Stimulated activated CD8-positive, alpha-beta memory T cell treated with anti-CD3 and anti-CD28 coated beads, Interleukin-7, amount 100 ng/mL, for 4 hours (primary cell): ENCODE results near the gene CKS2.

Source experiments
- DNase-seq, 2 donors: peaks; one replicate each; pipeline ENCODE4 v3.0.0-alpha.2; 2020; ENCODE audit warnings: low read depth in 2 of 2

CKS2 gene

DNA sequence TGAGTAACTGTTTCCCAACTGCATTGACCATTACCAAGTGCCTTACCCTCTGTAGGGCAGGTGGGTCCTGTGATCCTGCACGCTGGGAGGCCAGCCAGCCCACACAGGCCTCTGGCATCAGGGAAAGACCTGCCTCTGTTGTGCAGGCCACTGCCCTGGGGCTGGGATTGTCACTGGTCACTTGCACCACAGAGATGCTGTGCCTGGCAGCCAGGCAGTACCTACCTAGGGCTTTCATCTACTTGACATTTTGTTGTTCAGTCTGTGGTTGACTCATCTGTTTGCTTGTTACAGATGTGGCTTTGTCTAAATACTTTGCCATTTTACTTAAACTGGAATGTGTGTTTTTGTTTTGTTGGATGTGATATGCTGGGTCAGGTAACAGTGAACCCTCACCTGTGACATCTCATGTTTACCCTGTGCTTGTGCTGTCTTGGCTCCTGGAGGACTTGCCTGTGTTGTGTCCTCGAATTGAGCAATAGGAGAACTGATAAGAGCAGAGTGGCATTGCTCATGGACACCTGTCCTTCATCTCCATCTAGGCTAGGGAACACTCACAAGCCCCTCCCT, 40.1 kb downstream of the CKS2 start:
- no peak for DNase-seq

DNA sequence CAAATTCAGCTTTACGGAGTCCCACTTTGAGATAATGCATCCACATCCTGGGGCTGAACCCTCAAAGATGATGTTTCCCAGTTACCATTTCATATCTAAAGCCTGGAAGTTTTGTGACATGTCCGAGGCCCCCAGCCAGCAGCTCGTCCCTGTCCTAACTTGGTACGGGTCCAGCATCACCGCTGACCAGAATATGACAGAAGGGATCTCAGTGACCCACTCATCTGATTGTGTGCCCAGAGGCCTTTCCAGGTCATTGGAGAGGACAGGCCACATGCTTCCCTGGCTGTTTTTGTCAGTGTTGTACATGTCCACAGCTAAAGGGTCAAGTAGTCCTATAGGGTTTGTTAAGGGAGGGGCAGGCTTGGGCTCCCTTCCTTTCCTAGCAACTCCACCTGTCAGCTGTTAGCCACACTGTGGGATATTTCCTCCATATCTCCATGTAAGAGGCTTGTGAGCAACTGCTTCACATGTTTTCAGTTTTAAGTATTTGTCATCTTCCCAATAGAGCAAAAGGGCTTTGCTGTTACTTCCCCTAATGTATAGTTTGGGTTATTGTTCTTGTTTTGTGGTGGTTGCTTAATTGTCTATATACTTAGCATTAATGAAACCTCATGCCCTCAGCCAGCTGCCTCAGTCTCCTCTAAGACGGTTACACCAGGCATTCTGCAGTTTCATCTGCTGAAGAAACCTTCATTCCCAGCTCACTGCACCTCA, 40.7 kb downstream of the CKS2 start:
- no peak for DNase-seq

DNA sequence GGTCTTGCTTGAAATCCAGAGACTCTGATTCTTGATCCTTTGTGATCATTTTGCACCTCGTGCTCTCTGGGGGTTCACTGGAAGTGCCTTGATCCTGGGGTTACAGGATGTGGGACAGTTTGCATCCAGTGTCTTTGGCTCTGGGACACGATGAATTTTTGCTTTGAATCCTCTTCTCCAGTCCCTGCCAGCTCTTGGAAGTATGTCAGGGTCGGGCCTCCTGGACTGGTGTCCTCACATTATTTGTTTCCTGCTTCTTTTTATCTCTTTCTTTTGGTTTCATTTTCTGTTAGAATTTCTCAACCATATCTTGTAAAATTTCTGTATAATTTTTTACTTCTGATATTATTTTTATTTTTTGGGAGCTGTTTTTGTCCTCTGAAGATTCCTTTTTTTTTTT, 41.5 kb downstream of the CKS2 start:
- DNase-seq = no peak

DNA sequence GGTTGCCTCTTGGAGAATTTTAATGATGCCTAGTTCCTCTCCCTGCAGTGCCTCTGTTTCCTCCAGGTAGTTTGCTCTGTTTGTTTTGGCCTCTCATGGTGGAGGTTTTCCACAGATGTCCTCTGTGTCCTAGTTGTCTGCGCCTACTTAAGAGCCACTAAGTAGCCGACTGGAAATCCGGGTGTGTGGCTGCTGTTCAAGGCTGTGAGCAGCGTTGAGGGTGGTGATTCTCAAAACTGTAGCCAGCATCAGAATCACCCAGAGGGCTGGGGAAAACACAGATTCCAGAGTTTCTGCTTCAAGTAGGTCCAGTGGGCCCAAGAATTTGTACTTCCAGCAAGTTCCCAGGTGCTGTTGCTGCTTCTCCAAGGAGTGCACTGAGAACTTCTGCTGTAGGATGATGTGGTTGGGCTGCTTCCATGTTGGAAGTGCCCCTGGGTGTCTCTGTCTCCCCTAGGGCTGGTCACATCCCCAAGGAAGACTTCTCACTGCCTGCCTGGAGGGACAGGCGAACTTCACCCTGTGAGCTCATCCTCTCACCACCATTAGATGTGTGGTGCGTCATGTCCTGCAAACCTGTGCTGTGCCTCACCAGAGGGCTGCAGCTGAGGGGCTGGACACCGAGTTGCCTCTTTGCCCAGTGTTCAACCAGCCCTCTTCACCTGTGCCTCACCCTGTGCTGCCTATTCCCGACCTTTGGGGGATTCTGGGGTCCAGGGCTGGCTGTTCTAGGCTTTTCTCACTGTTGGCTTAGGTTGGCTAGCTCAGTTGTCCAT, 42.1 kb downstream of the CKS2 start:
- DNase-seq = no peak

DNA sequence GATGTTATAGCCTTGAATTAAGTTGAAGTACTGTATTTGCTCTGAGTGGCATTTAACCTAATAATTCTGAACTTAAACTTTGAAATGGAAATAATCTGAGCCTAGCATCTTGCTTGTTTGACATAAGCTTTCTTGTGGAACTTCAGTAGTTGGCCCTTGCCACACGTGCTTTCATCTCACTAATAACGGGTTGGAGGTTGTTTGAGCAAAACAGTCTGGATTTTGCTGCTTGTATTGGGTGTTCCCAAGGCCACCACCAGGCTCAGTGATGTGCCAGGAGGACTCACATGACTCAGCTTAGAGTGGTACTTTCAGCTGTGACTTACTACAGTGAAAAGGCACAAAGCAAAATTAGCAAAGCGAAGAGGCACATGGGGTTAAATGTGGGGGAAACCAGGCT, 43.0 kb downstream of the CKS2 start:
- DNase-seq = no peak

DNA sequence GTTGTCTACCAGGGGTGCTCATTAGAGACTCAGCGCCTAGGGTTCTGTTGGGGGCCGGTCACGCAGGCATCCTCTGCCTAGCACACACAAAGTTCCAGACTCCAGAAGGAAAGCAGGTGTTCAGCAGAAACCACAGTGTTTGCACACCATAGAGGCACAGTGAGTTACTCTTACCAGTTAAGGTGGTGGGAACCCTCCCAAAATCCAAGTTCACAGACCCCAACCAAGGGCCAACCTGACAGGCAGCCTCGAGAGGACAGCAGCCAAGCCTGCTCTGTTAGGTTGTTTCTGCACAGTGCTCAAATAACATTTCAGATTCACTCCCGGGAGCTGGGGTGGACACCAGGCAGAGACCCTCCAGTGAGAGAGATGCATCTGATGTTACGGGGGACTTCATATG, 43.5 kb downstream of the CKS2 start:
- DNase-seq = no peak

DNA sequence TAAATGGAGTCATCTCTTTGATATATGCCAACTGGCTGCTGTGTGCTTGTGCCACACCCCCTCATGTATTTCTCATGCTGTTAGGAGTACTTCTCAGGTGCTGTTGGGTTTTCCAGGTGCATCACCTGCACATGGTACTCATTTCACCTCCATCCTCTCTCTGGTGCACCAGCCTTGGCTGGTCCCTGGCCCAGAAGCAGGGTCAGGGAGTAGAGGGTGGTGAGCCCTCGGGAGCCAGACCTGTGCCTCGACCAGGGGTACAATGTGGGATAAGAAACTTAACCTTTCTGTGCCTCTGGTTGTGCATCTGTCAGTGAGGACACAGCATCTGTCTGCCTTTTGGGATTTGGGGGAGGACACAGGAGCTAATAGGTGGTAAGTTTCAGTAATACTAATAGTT, 45.8 kb downstream of the CKS2 start:
- DNase-seq = no peak

DNA sequence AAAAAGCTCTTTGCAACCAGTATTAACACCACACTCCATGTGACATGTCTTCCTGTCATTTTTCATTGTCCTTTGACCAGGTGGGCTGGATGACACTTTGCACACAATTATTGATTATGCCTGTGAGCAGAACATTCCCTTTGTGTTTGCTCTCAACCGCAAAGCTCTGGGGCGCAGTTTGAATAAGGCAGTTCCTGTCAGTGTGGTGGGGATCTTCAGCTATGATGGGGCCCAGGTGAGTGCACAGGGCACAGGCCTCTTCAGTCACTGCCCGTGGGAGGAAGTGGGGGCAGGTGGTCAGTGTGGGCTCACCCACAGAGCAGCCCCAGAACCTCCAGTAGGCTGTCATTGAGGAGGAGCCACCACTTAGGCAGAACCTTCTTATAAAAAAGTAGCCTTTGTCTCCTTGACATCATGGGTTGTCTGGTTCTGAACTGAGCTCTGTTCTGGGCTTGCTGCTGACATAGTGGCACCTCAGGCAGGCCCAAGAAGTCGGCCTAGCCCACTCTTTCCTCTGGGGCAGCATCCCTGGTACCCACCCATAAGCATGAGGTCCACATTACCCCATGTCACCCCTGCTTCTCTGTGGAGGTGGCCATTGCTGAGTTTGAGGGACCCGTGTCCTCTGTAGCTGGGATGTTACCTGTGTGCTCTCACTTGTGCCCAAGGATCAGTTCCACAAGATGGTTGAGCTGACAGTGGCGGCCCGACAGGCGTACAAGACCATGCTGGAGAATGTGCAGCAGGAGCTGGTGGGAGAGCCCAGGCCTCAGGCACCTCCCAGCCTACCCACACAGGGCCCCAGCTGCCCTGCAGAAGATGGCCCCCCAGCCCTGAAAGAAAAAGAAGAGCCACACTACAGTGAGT, 46.6 kb downstream of the CKS2 start:
- DNase-seq = no peak

DNA sequence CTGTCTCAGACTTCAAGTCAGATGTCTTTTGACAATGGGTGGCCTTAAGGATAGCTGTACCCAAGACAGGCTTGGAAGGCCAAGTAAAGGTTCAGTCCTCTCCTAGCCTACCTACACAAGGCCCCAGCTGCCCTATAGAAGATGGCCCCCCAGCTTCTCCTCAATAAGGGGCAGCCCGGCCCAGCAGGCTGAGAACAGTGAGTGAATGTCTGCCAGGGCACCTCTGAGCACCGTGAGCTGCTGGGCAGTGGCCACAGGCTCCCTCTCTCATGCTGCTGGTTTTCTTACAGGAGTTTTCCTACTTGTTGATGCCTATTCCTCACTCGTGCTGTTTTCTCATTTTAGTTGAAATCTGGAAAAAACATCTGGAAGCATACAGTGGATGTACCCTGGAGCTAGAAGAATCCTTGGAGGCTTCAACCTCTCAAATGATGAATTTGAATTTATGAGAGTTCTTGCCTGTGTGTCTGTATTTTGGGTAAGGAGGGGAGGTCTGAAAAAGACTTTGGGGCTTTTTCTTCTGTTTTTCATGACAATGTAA, 47.5 kb downstream of the CKS2 start:
- DNase-seq = no peak

DNA sequence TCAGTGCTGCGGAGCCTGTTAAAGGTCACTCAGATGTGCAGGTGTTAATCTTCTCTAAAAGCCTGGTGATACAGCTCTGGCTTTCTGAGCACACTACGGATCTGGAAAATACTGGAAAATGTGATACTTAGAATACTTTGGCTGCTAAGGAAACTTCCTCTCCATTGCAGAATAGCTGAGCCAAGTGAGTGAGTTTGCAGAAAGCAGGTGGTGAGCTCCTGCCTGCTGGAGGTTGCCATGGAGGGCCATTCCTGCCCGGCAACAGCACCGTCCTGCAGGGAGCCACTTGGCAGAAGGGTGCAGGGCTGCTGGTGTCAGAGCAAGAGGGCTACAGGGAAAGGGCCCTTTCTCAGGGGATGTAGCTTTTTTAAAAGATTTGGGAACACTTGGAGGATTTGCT, 48.0 kb downstream of the CKS2 start:
- no peak for DNase-seq

DNA sequence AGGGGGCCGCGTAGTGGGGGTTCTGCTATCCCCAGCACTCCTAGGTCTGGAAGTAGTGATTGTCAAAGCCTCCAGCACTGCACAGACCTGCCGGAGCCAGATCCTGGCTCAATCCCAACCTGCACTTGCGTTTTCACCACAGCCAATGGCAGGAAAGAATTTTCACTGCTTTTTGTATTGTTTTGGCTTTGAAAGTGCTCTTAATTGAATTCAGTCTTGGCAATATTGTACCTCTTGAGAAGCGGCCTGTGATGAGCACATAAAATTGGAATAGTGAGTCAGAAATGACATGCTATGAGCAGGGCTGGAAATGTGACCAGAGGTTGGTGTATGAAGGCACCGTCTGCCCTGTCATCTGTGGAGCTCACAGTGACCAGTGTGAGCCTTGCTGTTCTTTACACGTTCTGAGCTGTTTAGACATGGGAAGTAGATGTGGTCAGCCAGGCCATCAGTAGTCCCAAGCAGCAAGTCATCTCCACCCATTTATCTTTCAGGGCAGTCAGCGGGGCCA, 48.8 kb downstream of the CKS2 start:
- DNase-seq = no peak

DNA sequence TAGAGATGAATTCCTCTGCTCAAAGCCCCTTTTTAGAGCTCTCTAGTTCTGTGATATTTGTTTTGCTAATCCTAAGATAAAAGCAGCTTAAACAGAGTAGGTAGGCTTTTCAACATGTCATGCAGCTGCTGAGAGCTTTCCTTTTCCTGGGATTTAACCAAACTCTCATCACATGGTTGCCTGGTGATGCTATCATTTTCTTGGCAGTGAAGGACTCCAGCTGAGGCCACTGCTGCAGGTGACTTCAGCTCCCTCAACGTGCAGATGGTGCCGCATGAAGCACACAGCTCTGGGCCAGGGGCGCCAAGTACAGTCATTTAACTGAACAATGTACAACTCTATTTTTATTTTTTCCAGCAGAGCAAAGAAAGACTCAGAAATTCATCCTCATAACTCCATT, 49.5 kb downstream of the CKS2 start:
- DNase-seq = no peak

DNA sequence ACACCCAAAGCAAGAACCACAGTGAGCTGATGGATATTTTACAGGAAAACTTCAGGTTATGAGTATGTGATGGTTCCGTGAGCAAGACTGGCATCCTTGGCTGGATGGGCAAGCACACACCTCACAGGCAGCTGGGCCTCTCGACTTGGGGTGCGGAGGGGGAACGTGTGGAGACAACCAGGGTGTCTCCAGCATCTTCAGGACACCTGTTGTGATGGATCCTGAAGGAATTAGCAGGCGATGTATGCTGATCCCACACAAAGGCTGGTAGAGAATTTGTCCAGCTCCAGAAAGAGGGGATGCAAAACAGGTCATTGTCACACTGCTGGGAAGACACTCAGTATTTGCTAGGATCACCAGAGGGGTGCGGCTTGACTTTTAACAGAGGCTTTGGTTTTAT, 50.0 kb downstream of the CKS2 start:
- no peak for DNase-seq

DNA sequence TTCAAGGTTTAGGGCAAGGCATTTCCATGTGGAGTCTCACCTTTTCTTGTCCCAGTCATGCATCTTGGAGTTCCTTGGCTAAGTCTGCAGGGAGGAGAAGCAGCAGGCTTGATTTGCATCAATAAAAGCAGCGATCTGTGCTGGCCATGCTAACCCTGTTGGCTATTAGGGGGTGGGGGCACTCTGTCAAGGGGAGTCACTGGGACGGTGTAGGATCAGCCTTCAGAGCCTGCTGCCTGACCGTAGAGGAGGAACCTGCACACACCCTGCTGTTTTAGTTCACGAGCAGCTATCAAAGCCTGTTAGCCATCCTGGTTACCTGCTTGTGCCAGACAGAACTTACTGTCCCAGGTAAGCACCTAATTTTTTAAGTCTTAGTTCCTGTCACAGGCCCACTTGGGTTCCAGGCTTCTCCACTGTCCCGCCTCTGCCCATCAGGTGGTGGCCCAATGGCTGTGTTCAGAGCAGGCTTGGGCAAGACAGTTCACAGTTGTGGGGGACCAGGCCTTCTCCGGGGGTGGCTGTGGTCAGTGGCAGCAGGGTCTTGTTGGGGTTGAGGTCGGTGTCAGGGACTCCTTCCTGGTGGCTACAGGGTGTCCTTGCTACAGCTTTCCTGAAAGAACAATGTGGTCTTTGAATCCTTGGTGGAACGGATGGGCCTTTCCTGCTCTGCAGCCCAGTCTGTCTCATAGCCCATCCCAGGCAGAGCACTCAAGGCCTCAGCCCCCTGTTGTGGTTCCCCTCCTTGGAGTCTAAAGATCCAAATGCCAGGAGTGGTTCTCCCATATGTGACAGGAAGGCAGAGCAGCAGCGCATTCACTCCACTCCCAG, 51.0 kb downstream of the CKS2 start:
- DNase-seq = no peak

DNA sequence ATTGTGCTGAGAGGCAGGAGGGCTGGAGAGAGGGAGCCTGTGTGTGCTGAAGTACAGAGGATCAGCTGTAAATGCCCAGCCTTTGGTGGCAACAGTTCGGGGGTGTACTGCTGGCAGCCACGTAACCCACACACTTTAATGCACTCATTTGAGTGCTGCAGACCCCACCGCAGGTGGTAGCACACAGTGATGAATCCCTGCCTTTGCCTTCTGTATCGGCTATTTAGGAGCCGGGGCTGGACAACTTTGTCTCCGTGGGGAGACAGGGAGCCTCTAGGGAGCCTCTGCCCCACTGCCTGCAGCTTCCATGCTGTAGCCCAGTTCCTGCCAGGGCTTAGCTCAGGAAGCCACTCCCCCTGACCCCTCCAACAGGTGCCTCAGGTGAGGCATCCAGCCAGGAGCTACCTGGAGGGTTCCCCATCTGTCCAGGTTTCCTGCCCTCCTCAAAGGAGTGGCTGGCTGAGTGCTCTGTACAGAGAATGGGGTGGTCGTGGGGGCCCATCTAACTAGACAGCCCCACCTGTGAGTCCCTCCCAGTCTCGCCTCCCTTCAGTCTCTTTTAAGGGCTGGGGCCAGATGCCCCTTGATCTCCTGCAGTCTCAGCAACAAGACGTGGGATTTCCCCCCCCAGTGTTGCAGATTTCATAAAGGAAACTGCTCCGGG, 51.8 kb downstream of the CKS2 start:
- DNase-seq = no peak

DNA sequence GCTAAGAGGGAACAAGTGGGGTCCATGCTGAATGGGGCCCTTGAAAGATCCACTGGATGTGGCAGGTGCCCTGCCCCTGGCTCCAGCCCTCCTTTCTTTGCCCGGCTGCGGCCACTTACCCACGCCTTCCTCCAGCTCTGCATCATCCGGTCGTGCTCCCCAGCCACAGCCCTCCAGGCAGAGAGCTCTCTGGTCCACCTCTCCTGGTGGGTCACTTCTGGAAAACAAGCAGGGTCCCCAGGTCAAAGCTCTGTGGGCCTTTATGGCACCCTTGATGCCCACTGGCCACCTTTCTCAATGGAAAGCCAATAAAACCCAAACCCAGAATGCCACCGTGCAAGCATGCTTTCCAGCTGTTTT, 52.3 kb downstream of the CKS2 start:
- no peak for DNase-seq

DNA sequence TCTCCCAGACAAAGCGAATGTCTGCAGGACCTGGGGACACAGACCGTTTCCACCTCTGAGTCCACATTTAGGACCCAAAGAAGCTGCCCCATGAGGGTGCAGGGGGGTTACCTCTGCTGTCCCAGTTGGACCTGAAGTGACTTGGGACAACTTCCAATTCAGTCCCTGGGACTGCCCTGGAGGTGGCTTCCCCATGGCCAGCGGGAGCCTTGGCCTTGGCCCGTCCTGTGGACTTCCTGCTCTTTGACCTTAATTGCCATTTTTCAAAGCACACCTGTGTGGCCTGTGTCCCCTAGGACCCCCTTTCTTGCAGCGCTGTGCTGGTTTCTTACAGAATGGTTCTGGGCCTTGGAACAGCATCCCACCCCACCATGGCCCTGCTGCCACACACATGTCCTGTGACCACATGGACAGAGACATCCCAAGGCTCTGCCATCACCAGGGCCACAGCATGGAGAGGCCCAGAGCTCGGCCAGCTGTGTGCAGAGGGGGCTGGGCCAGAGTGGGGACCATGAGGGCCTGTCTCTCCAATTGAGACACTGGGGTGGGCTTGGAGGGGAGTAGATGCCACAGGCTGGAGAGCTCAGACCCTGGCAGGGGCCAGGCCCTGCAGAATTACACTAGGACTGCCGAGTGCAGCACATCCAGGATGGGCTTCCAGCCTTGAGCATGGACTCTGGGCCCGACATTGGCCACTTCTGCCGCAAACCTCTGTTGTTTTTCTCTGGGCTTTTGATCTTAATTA, 53.1 kb downstream of the CKS2 start:
- no peak for DNase-seq

DNA sequence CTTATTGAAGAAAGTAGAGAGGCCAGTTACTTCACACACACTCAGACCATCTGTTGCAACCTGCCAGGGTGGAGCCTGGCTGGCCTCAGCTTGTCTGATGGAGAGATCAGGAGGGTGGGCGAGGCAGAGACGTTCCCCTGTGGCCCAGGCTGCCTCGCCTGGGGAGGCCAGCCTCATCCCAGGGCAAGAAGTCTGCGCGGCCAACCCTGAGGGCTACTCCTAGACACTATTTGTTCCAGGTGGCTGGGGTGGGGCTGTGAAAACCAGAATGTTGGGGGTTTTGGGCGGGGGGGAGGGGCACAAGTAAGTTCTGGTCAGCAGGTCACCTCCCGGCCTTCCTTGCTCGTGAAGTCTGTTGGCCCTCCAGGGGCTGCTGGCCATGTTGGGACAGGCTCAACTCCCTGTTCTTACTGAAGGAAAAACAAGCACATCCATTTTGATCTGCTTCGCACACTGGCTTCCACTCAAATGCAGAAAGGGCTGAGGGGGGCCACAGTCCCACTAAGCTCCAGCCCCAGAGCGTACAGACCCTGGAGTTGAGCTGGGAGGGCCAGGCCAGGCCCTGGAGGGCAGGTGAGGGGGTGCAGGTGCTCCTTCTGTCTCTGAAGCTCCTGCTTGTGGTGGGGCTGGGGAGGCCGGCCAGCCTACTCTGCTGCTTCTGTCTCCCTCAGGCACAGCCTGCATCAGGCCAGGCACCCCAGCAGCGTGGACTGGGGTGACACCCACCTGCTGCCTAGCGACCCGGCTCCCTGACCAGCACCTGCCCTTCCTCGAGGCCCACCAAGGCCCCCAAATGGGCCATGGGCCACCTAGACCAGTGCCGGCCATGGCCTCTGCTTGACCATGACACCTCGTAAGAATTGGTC, 53.9 kb downstream of the CKS2 start:
- DNase-seq = no peak

DNA sequence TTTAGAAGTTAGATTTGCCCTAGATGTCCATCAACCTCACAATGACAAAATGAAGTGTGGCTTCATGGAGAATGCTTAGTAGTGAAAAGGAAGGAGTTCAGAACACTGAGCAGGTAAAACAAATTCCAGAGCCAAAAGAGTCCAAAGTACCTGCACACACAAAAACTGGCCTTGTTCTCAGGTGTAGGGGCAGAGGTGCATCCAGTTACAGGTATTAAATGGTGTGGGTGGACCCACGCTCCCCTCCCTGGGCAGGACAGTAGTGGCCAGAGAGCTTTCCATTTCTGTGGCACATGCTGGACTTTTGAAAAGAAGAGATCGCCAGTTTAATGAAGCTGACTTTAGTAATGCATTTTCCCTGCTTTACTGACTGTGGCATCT, 54.5 kb downstream of the CKS2 start:
- DNase-seq = no peak
